HL-60/S4 treated with phorbol 12-myristate 13-acetate at 8.2 ng/mL for 4 days and 3 days (cell line): Measurements from ENCODE around the gene SRCIN1.

Experiments used
- in situ Hi-C: fragments of 300-500 bp; cut with MboI; formaldehyde crosslinking; loops from 2 replicates; pipeline ENCODE4 v1.15.0; 2022; ENCODE audit warnings: low sequenced_read_pairs

Gene SRCIN1

DNA sequence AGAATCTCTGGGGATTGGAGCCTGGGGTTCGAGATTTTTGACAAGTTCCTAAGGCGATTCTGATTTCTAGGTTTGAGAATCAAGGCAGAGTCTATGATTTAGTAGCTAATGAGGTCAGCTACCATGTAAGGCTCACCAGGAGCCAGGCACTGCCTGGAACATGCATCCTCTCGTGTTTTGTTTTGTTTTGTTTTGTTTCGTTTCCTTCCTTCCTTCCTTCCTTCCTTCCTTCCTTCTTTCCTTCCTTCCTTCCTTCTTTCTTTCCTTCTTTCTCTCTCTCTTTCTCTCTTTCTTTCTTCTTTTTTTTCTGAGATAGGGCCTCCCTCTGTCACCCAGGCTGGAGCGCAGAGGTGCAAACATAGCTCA is 39.1 kb downstream of the SRCIN1 start:
- in situ Hi-C loops = no loop called here

GRCh38 chr17:38565853-38566665 is 39.7 kb downstream of the SRCIN1 start:
- in situ Hi-C loops = no loop called here

DNA sequence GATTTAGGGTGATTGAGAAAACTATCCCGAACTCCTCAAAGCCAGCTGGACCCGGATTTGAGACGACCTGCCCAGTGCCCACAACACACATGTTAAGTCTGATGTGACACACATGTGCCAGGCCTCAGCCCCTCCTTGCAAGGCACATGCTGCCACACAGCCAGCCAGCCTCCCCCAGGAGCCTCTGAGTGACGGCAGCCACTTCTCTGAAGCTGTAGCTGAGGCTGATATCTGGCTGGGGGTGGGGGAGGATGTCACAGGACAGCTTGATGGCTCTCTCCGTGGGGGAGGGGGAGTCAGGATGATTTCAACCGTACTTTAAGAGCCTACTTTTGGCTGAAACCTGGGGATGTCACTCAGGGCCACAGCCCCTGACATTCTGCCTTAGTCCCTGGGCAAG is 40.9 kb downstream of the SRCIN1 start:
- in situ Hi-C loops = no loop called here

GRCh38 chr17:38564254-38564837 is 41.4 kb downstream of the SRCIN1 start:
- in situ Hi-C loops = no loop called here

- in situ Hi-C loops = no loop called here
These were observed 42.1 kb downstream of the SRCIN1 start for GRCh38 chr17:38563362-38564253.

DNA sequence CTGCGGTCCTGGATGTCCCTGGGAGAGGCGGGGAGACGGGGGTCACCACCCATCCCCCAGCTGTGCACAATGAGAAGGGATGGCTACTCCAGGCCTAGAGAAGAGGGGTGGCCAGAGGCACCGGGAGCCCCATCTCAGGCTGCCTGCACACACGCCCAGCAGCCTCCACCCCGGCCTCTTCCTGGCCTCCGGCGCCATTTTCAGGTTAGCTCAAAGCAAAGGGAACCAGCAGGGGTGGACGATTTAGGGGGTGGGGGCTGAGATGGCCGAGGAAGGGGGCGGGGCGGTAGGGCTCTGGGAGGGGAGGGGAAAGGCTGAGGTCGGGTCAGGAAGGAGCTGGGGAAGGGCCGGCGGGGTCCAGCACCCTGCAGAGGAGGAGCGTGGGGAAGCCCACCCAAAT is 42.8 kb downstream of the SRCIN1 start:
- in situ Hi-C loops = no loop called here

DNA sequence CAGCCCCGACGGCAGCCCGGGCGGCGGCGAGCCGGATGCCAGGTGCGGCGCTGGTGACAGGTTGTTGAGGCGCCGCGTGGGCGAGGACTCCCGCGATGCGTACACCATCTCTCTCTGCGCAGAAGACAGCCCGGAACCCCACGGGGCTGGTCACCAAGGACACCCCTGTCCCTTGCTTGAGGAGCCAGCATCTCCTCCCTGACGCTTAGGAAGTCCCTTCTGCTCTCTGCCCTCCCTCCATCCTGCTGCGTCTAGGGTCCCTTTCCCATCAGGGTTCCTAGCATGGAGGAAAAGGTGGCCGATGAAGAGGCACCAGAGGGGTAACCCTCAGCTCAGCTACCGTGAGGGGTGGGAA is 43.6 kb downstream of the SRCIN1 start:
- in situ Hi-C loops = no loop called here

GRCh38 chr17:38561416-38562214 is 44.1 kb downstream of the SRCIN1 start:
- in situ Hi-C loops = no loop called here

DNA sequence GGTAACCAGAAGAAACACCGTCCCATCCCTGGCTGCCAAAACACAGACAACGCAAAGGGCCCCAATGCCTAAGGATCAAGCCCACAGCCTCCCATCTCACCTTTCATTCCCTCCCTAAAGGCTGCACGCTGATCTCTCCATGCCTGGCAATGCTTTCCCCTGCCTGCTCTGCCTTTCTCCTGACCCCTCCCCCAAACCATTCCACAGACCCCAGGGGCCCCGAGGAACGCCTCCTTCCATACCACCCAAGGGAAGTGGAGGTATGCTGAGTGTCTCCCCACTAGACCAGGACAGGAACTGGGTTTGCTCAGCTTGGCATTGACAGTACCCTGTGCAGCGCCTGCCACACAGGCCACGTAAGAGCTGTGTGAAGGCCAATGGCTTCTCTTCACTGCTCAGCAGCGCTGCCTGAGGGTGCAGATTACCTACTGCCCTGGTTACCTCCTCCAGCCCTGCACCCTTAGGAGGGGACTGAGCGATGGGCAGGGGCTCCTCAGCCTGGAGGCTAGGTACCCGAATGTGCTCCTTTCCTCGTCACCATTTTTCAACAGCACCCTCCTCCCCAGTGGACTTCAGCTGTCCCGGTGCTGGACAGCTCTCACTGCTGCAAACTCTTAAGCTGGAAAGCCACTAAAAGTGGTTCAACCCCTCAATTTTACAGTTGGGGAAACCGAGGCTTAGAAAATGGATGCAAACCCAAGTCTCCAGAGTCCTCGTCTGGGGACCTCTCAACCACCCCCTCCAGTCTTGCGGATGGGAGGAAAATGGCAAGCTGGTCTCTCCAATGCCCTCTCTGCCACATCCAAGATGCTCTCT is 45.0 kb downstream of the SRCIN1 start:
- in situ Hi-C loops = no loop called here

DNA sequence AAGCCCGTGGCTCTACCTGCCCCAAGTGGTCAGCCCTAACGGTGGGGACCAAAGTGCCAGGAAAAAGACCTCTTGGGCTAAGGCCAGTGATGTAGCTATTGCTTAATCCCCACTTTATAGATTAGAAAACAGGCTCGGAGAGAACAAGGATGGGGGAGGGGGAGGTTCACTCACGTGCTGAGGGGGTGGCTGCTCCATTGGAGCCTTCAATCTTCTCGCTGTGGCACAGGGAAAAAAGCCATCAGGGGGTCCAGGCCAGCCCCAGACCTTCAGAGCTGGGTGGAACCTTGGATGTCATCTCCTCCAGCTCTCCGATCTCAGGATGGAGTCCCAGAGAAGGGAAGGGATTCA is 45.9 kb downstream of the SRCIN1 start:
- in situ Hi-C loops = no loop called here

DNA sequence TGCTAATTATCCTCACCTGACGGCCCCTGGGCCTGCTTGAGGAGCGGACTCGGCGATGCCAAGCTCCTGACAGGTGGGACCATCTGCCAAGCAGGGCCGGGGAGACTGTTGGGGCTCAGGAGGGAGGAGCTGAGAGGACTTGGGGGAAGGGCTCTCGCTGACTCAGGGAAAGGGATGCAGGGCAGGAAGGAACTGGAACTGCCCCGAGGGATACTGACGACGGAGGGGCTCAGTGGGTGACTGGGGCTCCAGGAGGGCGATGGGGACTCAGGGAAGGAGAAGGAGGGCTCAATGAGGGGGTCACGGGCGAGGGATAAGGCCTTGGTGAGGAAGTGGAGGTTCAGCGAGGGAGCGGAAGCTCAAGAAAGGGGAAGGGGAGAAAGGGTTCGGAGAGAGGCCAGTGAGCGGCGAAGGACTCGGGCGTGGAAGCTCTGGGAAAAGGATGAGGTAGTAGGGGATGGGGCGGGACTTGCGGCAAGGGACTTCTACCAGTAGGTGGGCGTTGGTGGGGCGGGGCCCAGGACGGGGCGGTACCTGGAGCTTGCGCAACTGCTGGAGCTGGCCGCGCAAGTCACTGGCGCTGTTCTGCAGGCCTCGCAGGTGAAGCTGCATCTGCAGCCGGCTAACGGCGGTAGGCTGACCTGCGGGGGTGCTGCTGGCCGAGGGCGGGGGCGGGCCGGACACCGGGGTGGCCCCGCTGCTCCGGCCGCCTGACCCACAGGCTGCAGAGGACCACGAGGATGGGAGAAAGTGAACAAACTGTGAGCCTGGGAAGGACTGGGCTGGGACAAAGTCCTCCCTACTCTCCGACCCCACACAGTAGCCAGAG is 46.5 kb downstream of the SRCIN1 start:
- in situ Hi-C loops = no loop called here

- in situ Hi-C loops = no loop called here
These were observed 47.1 kb downstream of the SRCIN1 start for GRCh38 chr17:38558728-38559050.

DNA sequence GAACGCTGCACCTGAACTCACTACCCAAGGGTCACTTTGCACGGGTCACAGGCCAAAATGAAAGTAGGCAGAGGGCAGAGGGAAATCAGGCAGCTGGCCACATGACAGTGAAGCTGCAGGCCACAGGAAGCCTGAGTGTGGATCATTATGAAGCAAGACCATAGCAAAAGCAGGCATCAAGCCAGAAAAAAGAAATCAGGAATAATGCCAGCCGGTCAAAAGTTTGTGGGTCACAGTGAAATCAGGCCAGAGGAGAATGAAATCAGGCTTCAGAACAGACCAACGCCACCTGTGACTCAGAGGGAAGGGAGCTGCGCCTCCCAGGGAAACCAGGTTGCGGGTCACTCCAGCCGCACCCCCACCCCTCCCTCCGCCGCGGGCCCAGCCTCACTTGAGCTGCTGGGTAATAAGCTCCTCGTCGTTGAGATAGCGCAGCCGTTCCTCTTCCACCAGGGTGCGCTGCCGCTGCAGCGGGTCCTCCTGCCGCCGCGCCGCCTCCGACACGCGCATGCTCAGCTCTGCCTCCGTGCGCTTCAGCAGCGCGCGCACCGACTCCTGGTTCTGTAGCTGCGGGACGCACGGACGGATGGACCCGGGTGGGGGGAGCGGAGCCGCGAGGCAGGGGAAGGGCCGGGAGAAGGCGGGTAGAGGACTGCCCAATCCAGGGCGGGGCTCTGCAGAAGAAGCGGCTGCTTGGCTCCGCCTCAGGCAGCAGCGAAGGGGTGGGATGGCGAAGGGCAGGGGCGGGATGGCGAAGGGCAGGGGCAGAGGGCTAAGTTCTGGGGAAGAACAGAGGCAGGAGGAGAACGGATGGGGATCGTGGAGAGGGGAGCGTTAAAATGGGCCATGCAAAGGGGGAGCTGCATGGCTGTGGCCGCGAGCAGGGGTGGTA is 47.7 kb downstream of the SRCIN1 start:
- in situ Hi-C loops = no loop called here

DNA sequence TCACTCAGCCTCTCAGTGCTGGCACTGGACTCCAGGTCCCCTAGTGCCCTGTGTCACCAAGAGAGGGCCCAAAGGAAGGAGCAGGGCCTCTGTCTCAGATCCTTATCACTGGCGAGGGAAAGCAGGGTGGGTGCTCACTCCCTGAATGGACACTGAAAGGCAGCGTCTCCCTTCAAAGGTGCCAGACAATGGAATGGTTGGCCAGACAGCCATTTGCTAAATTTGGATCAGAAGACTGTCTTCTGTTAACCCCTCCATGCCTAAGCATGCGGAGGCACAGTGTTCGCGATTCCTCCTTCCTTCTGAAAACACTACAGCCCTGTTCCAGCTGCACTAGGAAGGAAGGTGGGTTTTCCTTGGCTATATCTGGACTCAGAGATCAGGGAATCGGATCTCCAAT is 48.4 kb downstream of the SRCIN1 start:
- in situ Hi-C loops = no loop called here

GRCh38 chr17:38556239-38556638 is 49.5 kb downstream of the SRCIN1 start:
- in situ Hi-C loops = no loop called here

DNA sequence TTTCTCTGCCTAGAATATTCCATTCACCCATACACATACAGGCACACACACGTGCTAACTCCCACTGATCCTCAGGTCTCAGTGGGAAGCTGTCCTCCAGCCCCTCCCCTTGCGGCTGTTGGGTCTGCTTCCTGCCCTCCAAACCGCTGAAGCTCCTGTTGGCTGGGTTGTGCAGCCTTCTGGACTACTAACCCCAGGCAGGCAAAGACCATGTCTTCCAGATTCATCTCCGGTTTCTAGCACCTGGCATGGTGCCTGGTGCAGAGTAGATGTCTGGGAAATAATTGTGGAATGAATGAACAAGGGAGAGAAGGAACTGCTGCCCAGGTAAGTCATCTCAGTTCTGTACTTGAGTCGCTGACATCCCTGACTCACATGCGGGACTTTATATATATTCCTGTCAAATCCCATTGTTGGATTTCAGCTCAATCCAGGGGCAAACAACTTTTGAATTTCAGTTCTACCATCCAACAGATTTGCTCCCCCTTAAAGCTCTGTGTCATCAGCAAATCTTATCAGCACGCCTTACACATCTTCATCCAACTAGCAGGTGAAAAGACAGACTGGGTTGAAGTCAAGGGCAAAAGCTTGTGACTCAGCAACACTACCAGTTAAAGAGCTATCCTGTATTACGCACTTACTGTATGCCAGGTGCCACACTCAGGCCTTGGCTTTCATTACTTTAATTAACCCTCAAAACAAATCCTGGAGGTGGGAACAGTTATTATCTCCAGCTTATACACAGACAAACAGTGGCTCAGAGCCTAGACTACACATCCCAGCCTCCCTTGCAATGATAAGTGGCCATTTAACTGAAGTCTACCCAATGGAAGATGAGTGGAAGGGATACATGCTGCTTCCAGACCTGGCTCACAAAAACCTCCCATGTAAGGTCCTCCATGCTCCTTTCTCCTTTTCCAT is 51.1 kb downstream of the SRCIN1 start:
- in situ Hi-C loops = no loop called here

DNA sequence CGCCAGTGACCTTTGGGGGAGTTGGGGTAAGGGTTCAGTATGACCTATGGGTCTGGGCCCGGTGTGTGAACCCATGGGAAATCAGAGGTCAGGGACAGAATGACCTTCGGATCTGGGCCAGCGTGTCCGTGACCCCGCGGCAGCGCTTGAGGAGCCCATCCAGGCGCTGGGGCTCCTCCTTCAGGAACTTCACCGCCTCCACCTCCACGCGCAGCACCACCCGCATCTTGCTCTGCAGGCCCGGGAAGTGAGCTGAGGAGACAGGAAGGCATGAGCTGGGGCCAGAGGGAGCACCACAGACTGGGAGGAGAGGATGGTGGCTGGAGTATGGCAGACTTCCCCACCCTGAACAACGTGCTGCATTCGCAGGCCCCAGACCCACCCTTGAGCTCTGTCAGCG is 53.4 kb downstream of the SRCIN1 start:
- in situ Hi-C loops = no loop called here

GRCh38 chr17:38551121-38551520 is 54.6 kb downstream of the SRCIN1 start:
- in situ Hi-C loops = no loop called here
